SW480 (cell line): ENCODE data around the gene CCDC27.

ENCODE experiments used
- DNase-seq: peaks from one replicate; pipeline ENCODE4 v3.0.0-alpha.2; 2016; ENCODE audit warnings: low spot score

The CCDC27 gene

GRCh38 chr1:3736708-3737107 is 15.5 kb upstream of the CCDC27 start:
- DNase-seq, result no peak

GRCh38 chr1:3738943-3739342 is 13.3 kb upstream of the CCDC27 start:
- DNase-seq, result no peak

- no peak for DNase-seq
Measured at GRCh38 chr1:3740042-3740441, 12.2 kb upstream of the CCDC27 start.

GRCh38 chr1:3740752-3741151 is 11.5 kb upstream of the CCDC27 start:
- DNase-seq, result no peak

- DNase-seq, result no peak
Measured at GRCh38 chr1:3741566-3742438, 10.4 kb upstream of the CCDC27 start.

- no peak for DNase-seq
Measured at GRCh38 chr1:3742439-3743298, 9.6 kb upstream of the CCDC27 start.

GRCh38 chr1:3743421-3743820 is 8.8 kb upstream of the CCDC27 start:
- DNase-seq, result no peak

- no peak for DNase-seq
Measured at GRCh38 chr1:3743826-3744225, 8.4 kb upstream of the CCDC27 start.

- DNase-seq, result no peak
Measured at GRCh38 chr1:3744646-3745045, 7.6 kb upstream of the CCDC27 start.

- DNase-seq, result no peak
Measured at GRCh38 chr1:3745071-3745470, 7.2 kb upstream of the CCDC27 start.

GRCh38 chr1:3745590-3746381 is 6.5 kb upstream of the CCDC27 start:
- no peak for DNase-seq

GRCh38 chr1:3746389-3746829 is 5.8 kb upstream of the CCDC27 start:
- DNase-seq, result no peak

GRCh38 chr1:3746830-3747521 is 5.3 kb upstream of the CCDC27 start:
- no peak for DNase-seq

- DNase-seq, result no peak
Measured at GRCh38 chr1:3747522-3747848, 4.8 kb upstream of the CCDC27 start.

GRCh38 chr1:3747903-3748302 is 4.3 kb upstream of the CCDC27 start:
- no peak for DNase-seq

GRCh38 chr1:3748316-3748900 is 3.8 kb upstream of the CCDC27 start:
- peak; percentile 46 for DNase-seq

GRCh38 chr1:3749512-3749911 is 2.7 kb upstream of the CCDC27 start:
- DNase-seq, result no peak

- DNase-seq, result no peak
Measured at GRCh38 chr1:3750741-3751140, 1.5 kb upstream of the CCDC27 start.

GRCh38 chr1:3753656-3754454 is 1.6 kb downstream of the CCDC27 start:
- DNase-seq, result no peak

GRCh38 chr1:3756394-3756793 is 4.1 kb downstream of the CCDC27 start:
- DNase-seq, result no peak

GRCh38 chr1:3759164-3759563 is 6.9 kb downstream of the CCDC27 start:
- DNase-seq, result no peak
